Stimulated activated CD8-positive, alpha-beta memory T cell treated with anti-CD3 and anti-CD28 coated beads, Interleukin-12 subunit alpha, Interleukin-12 subunit beta, amount 100 ng/mL, for 24 hours (primary cell): ENCODE results near the gene STK38L.

Experiments used
- DNase-seq: peaks from one replicate; pipeline ENCODE4 v3.0.0-alpha.2; 2020; ENCODE audit errors: extremely low read depth

STK38L gene

GRCh38 chr12:27243804-27244688, at the start of gene STK38L:
STK38L (plus strand) TSS chr12:27244286; CDS start chr12:27297721, 53,435 bp downstream.
- DNase-seq, result peak; percentile 93

GRCh38 chr12:27194644-27195043, 49.4 kb upstream of the STK38L start:
- DNase-seq, result no peak

DNA sequence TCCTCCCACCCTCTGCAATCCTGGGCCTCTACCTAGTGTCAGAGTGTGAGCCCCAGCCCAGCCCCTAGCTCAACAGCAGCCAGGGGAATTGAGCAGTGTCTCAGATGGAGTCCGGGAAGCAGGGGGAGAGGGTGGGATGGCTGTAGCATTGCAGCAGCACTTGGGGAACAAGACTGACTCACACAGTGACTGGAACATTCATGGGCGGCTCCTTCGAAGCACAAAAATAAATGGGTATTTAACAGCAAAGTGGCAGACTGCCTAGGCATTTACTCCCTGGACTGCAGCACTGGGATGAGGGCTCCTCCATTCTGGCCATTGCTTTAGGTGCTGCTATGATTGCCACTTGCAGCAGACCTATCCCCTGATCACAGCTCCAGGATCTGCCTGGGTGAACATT, 46.0 kb upstream of the STK38L start:
- DNase-seq, result no peak

- DNase-seq, result no peak
Measured at GRCh38 chr12:27199638-27200300, 44.3 kb upstream of the STK38L start.

DNA sequence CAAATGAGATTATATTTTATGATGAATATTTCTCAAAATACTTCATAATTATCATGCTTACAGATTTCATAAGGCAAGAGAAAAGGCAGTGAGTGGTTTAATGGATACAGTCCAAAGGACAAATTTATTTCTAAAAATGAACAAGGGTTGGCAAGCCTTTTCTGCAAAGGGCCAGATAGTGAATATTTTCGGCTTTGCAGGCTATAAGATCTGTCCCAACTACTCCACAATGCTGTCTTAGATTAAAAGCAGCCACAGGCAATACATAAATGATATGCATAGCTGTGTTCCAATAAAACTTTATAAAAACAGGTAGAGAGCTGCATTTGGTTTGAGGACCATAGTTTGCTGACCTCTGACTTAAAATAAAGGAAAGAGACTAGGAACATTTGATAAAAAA, 42.9 kb upstream of the STK38L start:
- DNase-seq, result no peak

DNA sequence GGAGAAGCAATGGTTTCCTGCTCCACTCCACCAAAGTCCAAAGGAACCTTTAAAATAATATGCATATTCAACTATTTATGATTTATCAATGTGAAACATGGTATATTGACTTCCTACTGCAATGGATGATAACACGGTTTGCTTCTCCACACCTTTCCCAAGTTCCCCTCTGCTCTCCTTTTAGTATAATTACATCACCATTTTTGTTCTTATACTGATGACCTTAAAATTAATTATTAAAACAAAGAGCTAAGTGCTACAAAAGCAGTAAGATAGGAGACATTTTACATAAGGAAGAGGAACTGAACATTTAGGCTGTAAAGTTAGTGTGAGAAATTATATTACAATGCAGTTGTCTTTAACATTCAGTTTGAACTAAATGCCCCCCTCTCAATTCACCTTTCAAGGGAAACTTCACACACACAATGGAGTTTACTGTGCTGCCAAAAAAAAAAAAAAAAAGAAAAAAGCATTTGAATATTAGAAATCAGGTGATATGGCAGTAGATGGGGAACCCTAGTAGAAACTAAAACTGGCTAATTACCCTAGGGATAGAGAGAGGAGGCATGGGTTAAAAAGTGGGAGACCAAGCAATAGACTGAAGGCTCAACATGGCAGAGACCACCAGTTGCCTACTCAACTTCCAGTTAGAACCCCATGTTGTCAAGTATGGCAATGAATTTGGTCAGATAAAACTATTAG, 37.1 kb upstream of the STK38L start:
- no peak for DNase-seq

GRCh38 chr12:27207615-27208413, 36.3 kb upstream of the STK38L start:
- DNase-seq, result no peak

DNA sequence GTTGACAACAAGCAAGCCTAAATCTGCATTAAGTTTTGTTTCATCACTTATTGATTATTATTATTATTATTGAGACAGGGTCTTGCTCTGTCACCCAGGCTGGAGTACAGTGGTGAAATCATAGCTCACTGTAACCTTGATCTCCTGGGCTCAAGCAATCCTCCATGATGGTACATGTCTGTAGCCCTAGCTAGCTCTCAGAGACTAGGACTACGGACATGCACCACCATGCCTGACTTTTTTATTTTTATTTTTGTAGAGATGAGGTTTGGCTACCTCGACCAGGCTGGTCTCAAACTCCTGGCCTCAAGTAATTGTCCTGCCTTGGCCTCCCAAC, 35.7 kb upstream of the STK38L start:
- no peak for DNase-seq

DNA sequence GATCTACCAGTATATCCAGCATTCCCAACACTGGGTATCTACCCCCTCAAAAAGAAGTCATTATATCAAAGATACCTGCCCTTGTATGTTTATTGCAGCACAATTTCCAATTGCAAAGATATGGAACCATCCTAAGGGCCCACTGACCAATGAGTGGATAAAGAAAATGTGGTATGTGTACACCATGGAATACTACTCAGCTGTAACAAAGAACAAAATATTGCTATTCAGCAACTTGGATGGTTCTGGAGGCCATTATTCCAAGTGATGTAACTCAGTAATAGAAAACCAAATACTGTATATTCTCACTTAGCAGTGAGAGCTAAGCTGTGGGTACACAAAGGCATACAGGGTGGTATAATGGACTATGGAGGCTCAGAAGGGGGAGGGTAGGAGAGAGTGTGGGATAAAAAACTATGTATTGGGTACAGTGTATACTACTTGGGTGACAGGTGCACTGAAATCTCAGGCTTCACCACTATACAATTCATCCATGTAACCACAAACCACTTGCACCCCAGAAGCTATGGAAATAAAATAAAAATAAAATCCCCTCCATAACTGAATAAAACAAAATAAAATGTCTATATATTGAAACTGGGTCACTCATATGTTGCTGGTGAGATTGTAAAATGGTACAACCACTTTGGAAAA, 34.7 kb upstream of the STK38L start:
- DNase-seq, result no peak

DNA sequence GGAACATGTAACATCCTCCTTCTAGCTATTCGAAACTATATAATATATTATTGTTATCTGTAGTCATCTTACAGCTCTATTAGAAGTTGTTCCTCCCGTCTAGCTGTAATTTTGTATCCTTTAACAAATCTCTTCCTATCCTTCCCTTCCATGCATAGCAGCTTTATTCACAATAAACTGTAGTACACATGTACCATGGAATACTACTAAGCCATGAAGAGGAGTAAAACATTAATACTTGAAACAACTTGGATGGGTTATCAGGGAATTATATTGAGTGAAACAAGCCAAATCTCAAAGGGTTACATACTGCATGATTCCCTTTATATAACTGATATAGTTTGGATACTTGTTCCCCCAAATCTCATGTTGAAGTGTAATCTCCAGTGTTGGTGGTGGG, 33.9 kb upstream of the STK38L start:
- DNase-seq, result no peak

DNA sequence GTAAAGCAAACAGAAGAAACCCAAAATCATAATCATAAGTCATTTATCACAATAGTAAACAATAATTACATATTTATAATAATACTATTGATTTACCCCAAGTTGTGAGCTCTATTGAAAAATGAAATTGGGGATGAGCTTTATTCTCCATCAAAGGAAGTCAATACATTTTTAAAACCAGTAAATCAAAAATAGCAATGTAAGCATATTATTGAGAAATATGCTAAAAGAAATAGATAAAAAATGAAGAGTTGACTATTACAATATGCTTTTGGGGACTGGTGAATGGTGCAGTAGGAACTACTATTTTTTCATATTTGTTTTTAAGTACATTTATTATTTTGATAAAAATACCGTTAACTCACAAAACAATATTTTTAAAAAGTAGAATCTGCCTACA, 31.2 kb upstream of the STK38L start:
- DNase-seq, result no peak

DNA sequence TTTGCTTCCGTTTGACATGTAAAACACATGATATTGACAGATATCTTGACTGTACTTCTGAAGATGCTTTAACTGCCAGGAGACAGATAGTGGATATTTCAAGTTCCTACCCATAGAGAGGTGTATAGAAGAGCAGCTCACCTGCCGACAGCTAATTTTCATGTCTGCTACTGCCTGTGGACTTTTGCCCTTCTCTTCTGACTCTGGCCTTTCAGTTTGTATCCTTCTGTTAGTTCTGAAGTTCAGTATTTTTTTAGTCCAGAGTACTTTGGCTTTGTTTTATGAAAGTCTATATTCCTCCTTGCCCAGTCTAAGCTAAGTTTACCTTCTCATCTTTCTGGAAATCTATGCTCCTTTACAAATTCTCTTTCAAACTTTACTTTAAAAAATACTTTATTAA, 30.8 kb upstream of the STK38L start:
- DNase-seq, result no peak

- no peak for DNase-seq
Measured at GRCh38 chr12:27213830-27214787, 30.0 kb upstream of the STK38L start.

- DNase-seq, result no peak
Measured at GRCh38 chr12:27217590-27217989, 26.5 kb upstream of the STK38L start.

DNA sequence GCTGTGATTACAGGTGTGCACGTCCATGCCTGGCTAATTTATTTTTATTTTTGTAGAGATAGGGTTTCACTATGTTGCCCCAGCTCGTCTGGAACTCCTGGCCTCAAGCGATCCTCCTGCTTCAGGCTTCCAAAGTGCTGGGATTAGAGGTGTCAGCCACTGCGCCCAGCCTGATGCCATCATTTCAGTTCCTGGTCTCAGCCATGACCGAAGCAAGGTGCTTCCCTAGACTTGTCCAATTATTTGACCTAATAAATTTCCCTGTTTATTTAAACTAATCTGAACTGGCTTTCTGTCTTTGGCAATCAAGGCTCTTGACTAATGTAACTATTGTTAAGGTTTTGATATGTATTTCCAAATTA, 24.4 kb upstream of the STK38L start:
- DNase-seq, result no peak

GRCh38 chr12:27220055-27220987, 23.8 kb upstream of the STK38L start:
- DNase-seq, result no peak

GRCh38 chr12:27220988-27221345, 23.1 kb upstream of the STK38L start:
- no peak for DNase-seq

GRCh38 chr12:27221625-27222387, 22.3 kb upstream of the STK38L start:
- no peak for DNase-seq
